DMS53 treated with DMSO at 0.1 percent for 48 hours (cell line): ENCODE measurements around the gene RIMBP2.

Experiments
- DNase-seq: peaks from one replicate; lab custom pipeline; 2025; ENCODE audit not compliant: unreplicated experiment; lab: John Stamatoyannopoulos, UW

RIMBP2 gene

GRCh38 chr12:130488358-130488710, 227.8 kb downstream of the RIMBP2 start:
- no peak for DNase-seq

GRCh38 chr12:130487636-130488357, 228.3 kb downstream of the RIMBP2 start:
- DNase-seq: no peak

- DNase-seq: no peak
Measured at GRCh38 chr12:130486891-130487416, 229.1 kb downstream of the RIMBP2 start.

GRCh38 chr12:130486146-130486435, 230.0 kb downstream of the RIMBP2 start:
- DNase-seq: no peak

- no peak for DNase-seq
Measured at GRCh38 chr12:130485291-130486145, 230.6 kb downstream of the RIMBP2 start.

GRCh38 chr12:130484221-130484620, 231.9 kb downstream of the RIMBP2 start:
- DNase-seq: no peak

- no peak for DNase-seq
Measured at GRCh38 chr12:130483616-130484180, 232.4 kb downstream of the RIMBP2 start.

- no peak for DNase-seq
Measured at GRCh38 chr12:130482448-130482847, 233.7 kb downstream of the RIMBP2 start.

GRCh38 chr12:130481392-130481879, 234.7 kb downstream of the RIMBP2 start:
- no peak for DNase-seq

GRCh38 chr12:130480887-130481286, 235.2 kb downstream of the RIMBP2 start:
- DNase-seq: no peak

GRCh38 chr12:130480231-130480630, 235.9 kb downstream of the RIMBP2 start:
- no peak for DNase-seq

GRCh38 chr12:130479401-130480125, 236.5 kb downstream of the RIMBP2 start:
- DNase-seq: no peak

GRCh38 chr12:130478786-130479185, 237.3 kb downstream of the RIMBP2 start:
- no peak for DNase-seq

GRCh38 chr12:130477701-130478100, 238.4 kb downstream of the RIMBP2 start:
- no peak for DNase-seq

GRCh38 chr12:130477266-130477665, 238.8 kb downstream of the RIMBP2 start:
- DNase-seq: no peak

GRCh38 chr12:130476451-130477135, 239.5 kb downstream of the RIMBP2 start:
- no peak for DNase-seq

GRCh38 chr12:130474599-130475269, 241.4 kb downstream of the RIMBP2 start:
- DNase-seq: no peak

- DNase-seq: no peak
Measured at GRCh38 chr12:130473266-130473665, 242.8 kb downstream of the RIMBP2 start.

- DNase-seq: no peak
Measured at GRCh38 chr12:130470969-130471368, 245.1 kb downstream of the RIMBP2 start.

GRCh38 chr12:130469552-130469951, 246.5 kb downstream of the RIMBP2 start:
- DNase-seq: no peak
